ENCODE measurements around the gene PODN.

The PODN gene

GRCh38 chr1:53116933-53117600 is 55.1 kb downstream of the PODN start:
- DNase-seq = no peak

GRCh38 chr1:53117836-53118235 is 55.8 kb downstream of the PODN start:
- no peak for DNase-seq

GRCh38 chr1:53120659-53121058 is 58.6 kb downstream of the PODN start:
- DNase-seq = no peak

GRCh38 chr1:53121319-53122172 is 59.5 kb downstream of the PODN start:
- DNase-seq = peak; percentile 63

- DNase-seq = no peak
Observed at GRCh38 chr1:53122201-53122885, 60.3 kb downstream of the PODN start.

- no peak for DNase-seq
Observed at GRCh38 chr1:53122961-53123413, 61.0 kb downstream of the PODN start.

- DNase-seq = no peak
Observed at GRCh38 chr1:53123453-53124140, 61.6 kb downstream of the PODN start.

GRCh38 chr1:53125122-53125521 is 63.1 kb downstream of the PODN start:
- DNase-seq = no peak

- no peak for DNase-seq
Observed at GRCh38 chr1:53125623-53126360, 63.8 kb downstream of the PODN start.

- no peak for DNase-seq
Observed at GRCh38 chr1:53126495-53126894, 64.5 kb downstream of the PODN start.

GRCh38 chr1:53127546-53127945 is 65.5 kb downstream of the PODN start:
- no peak for DNase-seq

GRCh38 chr1:53128401-53128800 is 66.4 kb downstream of the PODN start:
- no peak for DNase-seq

GRCh38 chr1:53129891-53130597 is 68.0 kb downstream of the PODN start:
- no peak for DNase-seq

- DNase-seq = no peak
Observed at GRCh38 chr1:53130598-53130877, 68.5 kb downstream of the PODN start.

GRCh38 chr1:53130878-53131589 is 69.0 kb downstream of the PODN start:
- DNase-seq = no peak

GRCh38 chr1:53131590-53131938 is 69.6 kb downstream of the PODN start:
- no peak for DNase-seq

- DNase-seq = no peak
Observed at GRCh38 chr1:53132176-53132575, 70.2 kb downstream of the PODN start.

- no peak for DNase-seq
Observed at GRCh38 chr1:53133261-53134041, 71.4 kb downstream of the PODN start.

GRCh38 chr1:53134042-53134485 is 72.1 kb downstream of the PODN start:
- no peak for DNase-seq

All from retina (tissue), 1 donor.